Liver (tissue), 9 donors: Measurements from ENCODE around the gene BTBD8. TPM values are rescaled to one million over a fixed set of nuclear protein-coding genes. Genes with fewer than 3 reads are reported as not detected.
"Not testable (repeated sequence)": the region's sequence is repeated elsewhere in the genome, so short reads cannot be mapped to it uniquely, and the experiment has no call there.

Experiments
- DNase-seq: peaks from one replicate; pipeline ENCODE4 v3.0.0-alpha.2; 2017; ENCODE audit warnings: low spot score
- H3K27ac ChIP-seq, 2 donors: one replicate each; pipeline ENCODE4 v1.7.0; 2013; ENCODE audit warnings: inconsistent platforms in 2 of 2, low read length in 2 of 2, control low read depth in 1 of 2, low read depth in 1 of 2, mild to moderate bottlenecking in 1 of 2
- H3K27me3 ChIP-seq, 4 donors: one replicate each; pipeline versions ENCODE4 v1.6.1 to v1.7.0; 2013; ENCODE audit warnings: low read length in 3 of 4, inconsistent platforms in 1 of 4, mild to moderate bottlenecking in 1 of 4, moderate library complexity in 1 of 4; ENCODE audit not compliant: control insufficient read depth in 4 of 4, insufficient read depth in 4 of 4
- H3K36me3 ChIP-seq, 4 donors: one replicate each; pipeline versions ENCODE4 v1.6.1 to v1.7.0; 2013; ENCODE audit warnings: low read length in 3 of 4, mild to moderate bottlenecking in 3 of 4, low read depth in 1 of 4, moderate library complexity in 1 of 4; ENCODE audit not compliant: control insufficient read depth in 4 of 4, insufficient read depth in 3 of 4
- H3K4me1 ChIP-seq, 4 donors: one replicate each; pipeline versions ENCODE4 v1.6.1 to v1.7.0; 2013; ENCODE audit warnings: low read length in 3 of 4, mild to moderate bottlenecking in 3 of 4, moderate library complexity in 1 of 4; ENCODE audit not compliant: control insufficient read depth in 4 of 4, insufficient read depth in 4 of 4
- H3K4me3 ChIP-seq, 3 donors: one replicate each; pipeline versions ENCODE4 v1.6.1 to v1.7.0; 2013; ENCODE audit warnings: low read length in 3 of 3, control low read depth in 1 of 3, low read depth in 1 of 3, mild to moderate bottlenecking in 1 of 3
- H3K9ac ChIP-seq, 2 donors: one replicate each; pipeline ENCODE4 v1.7.0; 2013; ENCODE audit warnings: low read length in 2 of 2, mild to moderate bottlenecking in 2 of 2, moderate library complexity in 2 of 2, control low read depth in 1 of 2, low read depth in 1 of 2
- H3K9me3 ChIP-seq, 4 donors: one replicate each; pipeline versions ENCODE4 v1.6.1 to v1.7.0; 2013; ENCODE audit warnings: low read length in 3 of 4; ENCODE audit not compliant: control insufficient read depth in 4 of 4
- EGR1 ChIP-seq, 2 donors: IDR thresholded peaks; 2 replicates each; pipeline ENCODE4 v1.6.1; 2016 to 2018; ENCODE audit warnings: antibody characterized with exemption in 2 of 2, low read depth in 2 of 2
- FOXA1 ChIP-seq: IDR thresholded peaks from 2 replicates; pipeline ENCODE4 v1.6.1; 2016; ENCODE audit warnings: antibody characterized with exemption
- FOXA2 ChIP-seq: IDR thresholded peaks from 2 replicates; pipeline ENCODE4 v1.6.1; 2016; ENCODE audit warnings: antibody characterized with exemption
- GABPA ChIP-seq, 2 donors: IDR thresholded peaks in 1 of 2; conservative IDR thresholded peaks in 1 of 2; 2 replicates each; pipeline ENCODE4 v1.6.1; 2016; ENCODE audit warnings: antibody characterized with exemption in 2 of 2, mild to moderate bottlenecking in 1 of 2, moderate library complexity in 1 of 2
- HNF4A ChIP-seq, 2 donors: conservative IDR thresholded peaks; 2 replicates each; pipeline ENCODE4 v1.6.1; 2016; ENCODE audit warnings: antibody characterized with exemption in 2 of 2, mild to moderate bottlenecking in 2 of 2
- HNF4G ChIP-seq: IDR thresholded peaks from 2 replicates; pipeline ENCODE4 v1.6.1; 2016; ENCODE audit warnings: antibody characterized with exemption
- JUND ChIP-seq, 2 donors: IDR thresholded peaks; 2 replicates each; pipeline ENCODE4 v1.6.1; 2016; ENCODE audit warnings: antibody characterized with exemption in 2 of 2
- MAX ChIP-seq: IDR thresholded peaks from 2 replicates; pipeline ENCODE4 v1.6.1; 2016; ENCODE audit warnings: antibody characterized with exemption
- NR2F2 ChIP-seq: IDR thresholded peaks from 2 replicates; pipeline ENCODE4 v1.6.1; 2016; ENCODE audit warnings: antibody characterized with exemption
- RAD21 ChIP-seq, 2 donors: IDR thresholded peaks; 2 replicates each; pipeline ENCODE4 v1.6.1; 2016; ENCODE audit warnings: antibody characterized with exemption in 2 of 2, mild to moderate bottlenecking in 2 of 2
- REST ChIP-seq: IDR thresholded peaks from 2 replicates; pipeline ENCODE4 v1.6.1; 2016; ENCODE audit warnings: antibody characterized with exemption, mild to moderate bottlenecking
- RXRA ChIP-seq, 2 donors: IDR thresholded peaks; 2 replicates each; pipeline ENCODE4 v1.6.1; 2017 to 2018; ENCODE audit warnings: antibody characterized with exemption in 2 of 2, mild to moderate bottlenecking in 1 of 2
- SP1 ChIP-seq: IDR thresholded peaks from 2 replicates; pipeline ENCODE4 v1.6.1; 2018; ENCODE audit warnings: antibody characterized with exemption, mild to moderate bottlenecking
- TAF1 ChIP-seq: conservative IDR thresholded peaks from 2 replicates; pipeline ENCODE4 v1.6.1; 2016; ENCODE audit warnings: antibody characterized with exemption, mild to moderate bottlenecking
- ZBTB33 ChIP-seq: IDR thresholded peaks from 2 replicates; pipeline ENCODE4 v1.6.1; 2016; ENCODE audit warnings: antibody characterized with exemption
- WGBS: extraction: QIAGEN DNeasy Blood & Tissue Kit; methylation state at CpG from one replicate; pipeline ENCODE4 v1.1.7; 2013; 5-methylcytosine and 5-hydroxymethylcytosine counted together
- polyA plus RNA-seq, 2 donors: library from polyadenylated mRNA; stranded (reverse) in 1 of 2; unstranded in 1 of 2; fragments of 200-250 nt in 1 of 2; fragments of >200 nt in 1 of 2; fragmentation: Nextera tagmentation in 1 of 2; extraction: Ambion mirVana in 1 of 2; gene quantifications; one replicate each; pipeline versions ENCODE4 v1.2.1 to v1.2.3, GENCODE V29; 2013 to 2015
- total RNA-seq, 2 donors: library from RNA; depleted of rRNA; stranded (reverse); fragments of >200 nt; gene quantifications; one replicate each; pipeline ENCODE4 v1.2.3, GENCODE V29; 2014
- TF ChIP-seq, protein P1 (sequence below): fragments of 150-350 bp; IDR thresholded peaks from 2 replicates; pipeline ENCODE4 v1.5.1; 2017; ENCODE audit warnings: improper control_type of control experiment, low read depth, low read length; ENCODE audit not compliant: missing input control
- donor health status: healthy.
- donor health status: healthy.
- donor health status: healthy.
- donor health status: healthy.
- donor health status: healthy.

Gene BTBD8
- total and polyA plus RNA-seq, 4 donors, result 0.47 to 1.8 (median 1.1) TPM

DNA sequence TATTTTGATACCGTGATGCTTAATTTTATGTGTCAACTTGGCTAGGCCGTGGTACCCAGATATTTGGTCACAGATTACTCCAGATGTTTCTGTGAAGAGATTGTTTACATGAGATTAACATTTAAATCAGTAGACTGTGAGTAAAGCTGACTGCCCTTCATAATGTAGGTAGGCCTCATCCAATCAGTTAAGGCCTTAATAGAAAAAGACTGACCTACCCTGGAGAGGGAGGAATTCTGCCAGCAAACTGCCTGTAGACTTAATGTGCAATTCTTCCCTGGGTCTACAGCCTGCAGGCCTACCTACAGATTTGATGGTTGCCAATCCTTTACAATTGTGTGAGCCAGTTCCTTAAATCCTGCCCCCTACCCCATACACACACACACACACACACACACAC is 9.3 kb upstream of the BTBD8 start (continued):
- no peak for TF ChIP-seq REST
- no peak for TF ChIP-seq TAF1
- no peak for TF ChIP-seq NR2F2
- TF ChIP-seq SP1, result no peak

DNA sequence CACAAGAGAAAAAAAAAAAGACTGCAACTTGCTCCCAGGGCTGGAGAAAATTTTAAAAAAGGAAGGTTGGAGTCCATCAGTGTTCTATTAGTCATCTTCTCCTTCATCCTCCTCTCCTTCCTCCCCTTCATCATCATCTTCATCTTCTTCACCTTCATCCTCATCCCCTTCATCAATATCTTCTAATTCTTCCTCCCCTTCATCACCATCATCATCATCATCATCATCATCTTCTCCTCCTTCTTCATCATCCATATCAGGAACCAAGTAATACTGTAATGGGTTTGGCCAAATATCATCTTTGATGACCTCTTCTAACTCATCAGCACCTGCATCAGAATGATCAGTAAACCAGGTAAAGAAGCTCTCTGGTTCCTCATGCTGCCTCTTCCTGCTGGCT is 5.7 kb upstream of the BTBD8 start:
- not testable (repeated sequence) for H3K36me3 ChIP-seq, H3K27ac ChIP-seq, H3K4me1 ChIP-seq, H3K27me3 ChIP-seq, H3K4me3 ChIP-seq, DNase-seq, H3K9ac ChIP-seq, H3K9me3 ChIP-seq

DNA sequence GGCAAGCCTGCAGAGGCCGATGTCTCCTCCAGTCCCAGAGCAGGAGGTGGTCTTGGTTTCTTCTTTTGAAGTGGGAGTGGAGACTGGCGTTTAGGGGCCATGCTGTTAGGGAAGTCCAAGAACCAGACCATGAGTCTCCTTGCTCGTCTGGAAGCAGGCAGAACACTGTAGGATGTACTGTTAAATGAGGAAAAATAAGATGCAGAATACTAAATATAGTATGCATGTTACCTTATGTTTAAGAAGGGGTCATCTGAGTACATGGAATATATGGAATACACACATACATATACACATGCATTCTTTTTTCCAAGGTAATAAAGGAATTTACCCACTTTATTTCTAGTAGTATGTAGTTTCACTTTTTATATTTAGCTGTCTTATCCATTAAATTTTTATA is 4.8 kb upstream of the BTBD8 start, which contains the start of gene SETSIP:
TSS of gene SETSIP (minus strand) at position 101 of the 400 bp plus-strand sequence. CDS start at position 101, 0 bp downstream.
- Histone ChIP-seq H3K9me3 (no peaks in the 10 kb centered on the region), H3K4me1 (peaks cover 0 to 4% (median 1%) of the 10 kb centered on the region in 4 donors), H3K27ac (no peak within 1 kb of the TSS), H3K9ac (no peak within 1 kb of the TSS), H3K4me3 (no peak within 1 kb of the TSS), H3K36me3 (no peaks in the 10 kb centered on the region), H3K27me3 (no peaks in the 10 kb centered on the region)
- no peak for TF ChIP-seq FOXA2
- TF ChIP-seq NR2F2, result no peak
- no peak for TF ChIP-seq MAX
- no peak for TF ChIP-seq FOXA1
- TF ChIP-seq HNF4G, result no peak
- TF ChIP-seq RXRA (IDR thresholded peaks at IDR 0.05), result no peak
- no peak for TF ChIP-seq SP1
- no peak for TF ChIP-seq JUND (IDR thresholded peaks at IDR 0.05)
- TF ChIP-seq RAD21 (IDR thresholded peaks at IDR 0.05), result no peak
- no peak for TF ChIP-seq HNF4A (conservative IDR thresholded peaks at IDR 0.05)
- no peak for TF ChIP-seq EGR1 (IDR thresholded peaks at IDR 0.05; ENCODE audit: low read depth in 2 of 2)
- no peak for TF ChIP-seq GABPA (IDR thresholded peaks at IDR 0.05 in 1 of 2, conservative IDR thresholded peaks at IDR 0.05 in 1 of 2)
- WGBS, result 84% methylated on average over 3 of the region's 3 CpGs
- no peak for DNase-seq

DNA sequence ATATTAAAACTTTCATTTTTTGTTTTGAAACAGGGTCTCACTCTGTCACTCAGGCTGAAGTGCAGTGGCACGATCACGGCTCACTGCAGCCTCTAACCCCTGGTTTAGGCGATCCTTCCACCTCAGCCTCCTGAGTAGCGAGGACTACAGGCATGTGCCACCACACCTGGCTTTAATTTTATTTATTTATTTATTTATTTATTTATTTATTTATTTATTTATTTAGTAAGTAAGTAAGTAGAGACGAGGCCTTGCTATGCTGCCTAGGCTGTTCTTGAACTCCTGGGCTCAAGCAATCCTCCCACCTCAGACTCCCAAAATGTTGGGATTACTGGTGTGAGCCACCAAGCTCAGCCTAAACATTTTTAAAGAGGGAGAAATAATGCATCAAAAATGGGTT is 3.8 kb upstream of the BTBD8 start:
- peaks cover 0 to 6% (median 1%) of the 10 kb centered on the region in 4 donors for H3K4me1 ChIP-seq
- no peak overlapping the region for H3K9ac ChIP-seq
- H3K27me3 ChIP-seq, result no peaks in the 10 kb centered on the region
- no peak overlapping the region for H3K27ac ChIP-seq
- no peaks in the 10 kb centered on the region for H3K9me3 ChIP-seq
- no peak for DNase-seq
- no peaks in the 10 kb centered on the region for H3K36me3 ChIP-seq
- WGBS, result 96% methylated on average over 5 of the region's 5 CpGs
- H3K4me3 ChIP-seq, result no peak overlapping the region
- TF ChIP-seq FOXA2 (no peak), GABPA (IDR thresholded peaks at IDR 0.05 in 1 of 2, conservative IDR thresholded peaks at IDR 0.05 in 1 of 2) (no peak), ZBTB33 (no peak), TAF1 (no peak), JUND (IDR thresholded peaks at IDR 0.05) (no peak), MAX (no peak), NR2F2 (no peak), HNF4G (no peak), FOXA1 (no peak), RAD21 (IDR thresholded peaks at IDR 0.05) (no peak)
- TF ChIP-seq, protein P1, sequence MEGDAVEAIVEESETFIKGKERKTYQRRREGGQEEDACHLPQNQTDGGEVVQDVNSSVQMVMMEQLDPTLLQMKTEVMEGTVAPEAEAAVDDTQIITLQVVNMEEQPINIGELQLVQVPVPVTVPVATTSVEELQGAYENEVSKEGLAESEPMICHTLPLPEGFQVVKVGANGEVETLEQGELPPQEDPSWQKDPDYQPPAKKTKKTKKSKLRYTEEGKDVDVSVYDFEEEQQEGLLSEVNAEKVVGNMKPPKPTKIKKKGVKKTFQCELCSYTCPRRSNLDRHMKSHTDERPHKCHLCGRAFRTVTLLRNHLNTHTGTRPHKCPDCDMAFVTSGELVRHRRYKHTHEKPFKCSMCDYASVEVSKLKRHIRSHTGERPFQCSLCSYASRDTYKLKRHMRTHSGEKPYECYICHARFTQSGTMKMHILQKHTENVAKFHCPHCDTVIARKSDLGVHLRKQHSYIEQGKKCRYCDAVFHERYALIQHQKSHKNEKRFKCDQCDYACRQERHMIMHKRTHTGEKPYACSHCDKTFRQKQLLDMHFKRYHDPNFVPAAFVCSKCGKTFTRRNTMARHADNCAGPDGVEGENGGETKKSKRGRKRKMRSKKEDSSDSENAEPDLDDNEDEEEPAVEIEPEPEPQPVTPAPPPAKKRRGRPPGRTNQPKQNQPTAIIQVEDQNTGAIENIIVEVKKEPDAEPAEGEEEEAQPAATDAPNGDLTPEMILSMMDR, result no peak
